ENCODE measurements around the gene ZNF799. TPM values are rescaled to one million over a fixed set of nuclear protein-coding genes. Genes with fewer than 3 reads are reported as not detected.

ZNF799 gene
- total RNA-seq, 2 donors from 2014 or later, result 7.3 to 7.6 TPM

DNA sequence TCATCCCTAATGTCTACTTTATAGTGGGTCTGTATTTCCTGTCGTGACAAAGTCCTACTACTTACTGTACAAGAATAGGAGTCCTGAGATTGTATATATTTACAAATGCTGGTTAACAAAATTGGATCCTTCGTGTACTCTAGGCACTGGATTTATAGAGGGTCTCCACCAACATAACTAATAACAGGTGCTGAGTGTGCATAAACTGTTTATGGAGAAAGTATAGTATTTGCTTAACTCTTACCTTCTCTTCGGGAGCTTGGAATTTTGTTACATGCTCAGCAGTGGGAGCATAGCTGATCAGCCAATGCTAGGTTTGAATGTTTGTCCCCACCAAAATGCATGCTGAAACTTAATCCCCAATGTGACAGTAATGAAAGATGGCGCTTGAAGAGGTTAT, 47.7 kb downstream of the ZNF799 start:
- H3K4me1 ChIP-seq, result no peaks in the 10 kb centered on the region
- no peak for DNase-seq
- no peak overlapping the region for H3K27ac ChIP-seq
- no peak overlapping the region for H3K9ac ChIP-seq (ENCODE audit: low read depth in 2 of 2, low read length in 2 of 2)
- no peak overlapping the region for H3K4me3 ChIP-seq
- no peaks in the 10 kb centered on the region for H3K27me3 ChIP-seq
- peaks cover 6% of the 10 kb centered on the region for H3K36me3 ChIP-seq
- H3K9me3 ChIP-seq, result no peaks in the 10 kb centered on the region
- intact Hi-C loops (cut with DNase I), result no loop called here
- TF ChIP-seq, protein P1, sequence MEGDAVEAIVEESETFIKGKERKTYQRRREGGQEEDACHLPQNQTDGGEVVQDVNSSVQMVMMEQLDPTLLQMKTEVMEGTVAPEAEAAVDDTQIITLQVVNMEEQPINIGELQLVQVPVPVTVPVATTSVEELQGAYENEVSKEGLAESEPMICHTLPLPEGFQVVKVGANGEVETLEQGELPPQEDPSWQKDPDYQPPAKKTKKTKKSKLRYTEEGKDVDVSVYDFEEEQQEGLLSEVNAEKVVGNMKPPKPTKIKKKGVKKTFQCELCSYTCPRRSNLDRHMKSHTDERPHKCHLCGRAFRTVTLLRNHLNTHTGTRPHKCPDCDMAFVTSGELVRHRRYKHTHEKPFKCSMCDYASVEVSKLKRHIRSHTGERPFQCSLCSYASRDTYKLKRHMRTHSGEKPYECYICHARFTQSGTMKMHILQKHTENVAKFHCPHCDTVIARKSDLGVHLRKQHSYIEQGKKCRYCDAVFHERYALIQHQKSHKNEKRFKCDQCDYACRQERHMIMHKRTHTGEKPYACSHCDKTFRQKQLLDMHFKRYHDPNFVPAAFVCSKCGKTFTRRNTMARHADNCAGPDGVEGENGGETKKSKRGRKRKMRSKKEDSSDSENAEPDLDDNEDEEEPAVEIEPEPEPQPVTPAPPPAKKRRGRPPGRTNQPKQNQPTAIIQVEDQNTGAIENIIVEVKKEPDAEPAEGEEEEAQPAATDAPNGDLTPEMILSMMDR (IDR thresholded peaks at IDR 0.05), result no peak

DNA sequence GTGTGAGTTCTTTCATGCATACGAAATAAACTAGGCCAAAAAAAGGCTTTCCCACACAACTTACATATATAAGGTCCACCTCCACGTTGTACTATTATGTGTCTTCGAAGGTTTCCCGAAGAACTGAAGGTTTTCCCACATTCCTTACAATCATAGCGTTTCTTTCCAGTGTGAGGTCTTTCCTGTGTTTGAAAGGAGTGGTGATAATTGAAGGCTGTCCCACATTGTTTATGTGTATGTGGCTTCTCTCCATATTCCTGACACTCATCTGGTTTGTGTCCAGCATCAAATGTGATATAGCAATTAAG, 50.2 kb downstream of the ZNF799 start:
- DNase-seq, result no peak
- Histone ChIP-seq H3K9me3 (no peaks in the 10 kb centered on the region), H3K4me1 (no peaks in the 10 kb centered on the region), H3K9ac (ENCODE audit: low read depth in 2 of 2, low read length in 2 of 2) (no peak overlapping the region), H3K36me3 (peaks cover 6% of the 10 kb centered on the region), H3K27ac (no peak overlapping the region), H3K27me3 (no peaks in the 10 kb centered on the region), H3K4me3 (no peak overlapping the region)
- TF ChIP-seq, protein P1 (IDR thresholded peaks at IDR 0.05), result no peak
- intact Hi-C loops (cut with DNase I), result no loop called here

DNA sequence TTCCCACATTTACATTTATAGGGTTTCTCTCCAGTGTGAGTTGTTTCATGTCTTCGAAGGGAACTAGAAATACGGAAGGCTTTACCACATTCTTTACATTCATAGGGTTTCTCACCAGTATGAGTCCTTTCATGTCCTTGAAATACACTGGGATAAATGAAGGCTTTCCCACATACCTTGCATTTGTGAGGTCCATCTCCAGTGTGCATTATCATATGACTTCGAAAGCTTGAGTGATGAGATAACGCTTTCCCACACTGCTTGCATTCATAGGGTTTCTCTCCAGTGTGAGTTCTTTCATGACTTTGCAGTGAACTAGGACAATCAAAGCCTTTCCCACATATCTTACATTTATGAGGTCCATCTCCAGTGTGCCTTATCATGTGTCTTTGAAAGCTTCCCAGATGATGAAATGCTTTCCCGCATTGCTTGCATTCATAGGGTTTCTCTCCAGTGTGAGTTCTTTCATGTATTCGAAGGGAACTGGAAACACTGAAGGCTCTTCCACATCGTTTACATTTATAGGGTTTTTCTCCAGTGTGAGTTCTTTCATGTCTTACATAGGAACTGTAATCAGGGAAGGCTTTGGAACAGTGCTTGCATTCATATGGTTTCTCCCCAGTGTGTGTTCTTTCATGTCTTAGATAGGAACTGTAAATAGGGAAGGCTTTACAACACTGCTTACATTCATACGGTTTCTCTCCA, 50.7 kb downstream of the ZNF799 start:
- peaks cover 6% of the 10 kb centered on the region for H3K36me3 ChIP-seq
- no peak overlapping the region for H3K9ac ChIP-seq (ENCODE audit: low read depth in 2 of 2, low read length in 2 of 2)
- no peaks in the 10 kb centered on the region for H3K4me1 ChIP-seq
- TF ChIP-seq, protein P1 (IDR thresholded peaks at IDR 0.05), result no peak
- no peak overlapping the region for H3K27ac ChIP-seq
- H3K9me3 ChIP-seq, result no peaks in the 10 kb centered on the region
- DNase-seq, result no peak
- H3K27me3 ChIP-seq, result no peaks in the 10 kb centered on the region
- intact Hi-C loops (cut with DNase I), result no loop called here
- no peak overlapping the region for H3K4me3 ChIP-seq

DNA sequence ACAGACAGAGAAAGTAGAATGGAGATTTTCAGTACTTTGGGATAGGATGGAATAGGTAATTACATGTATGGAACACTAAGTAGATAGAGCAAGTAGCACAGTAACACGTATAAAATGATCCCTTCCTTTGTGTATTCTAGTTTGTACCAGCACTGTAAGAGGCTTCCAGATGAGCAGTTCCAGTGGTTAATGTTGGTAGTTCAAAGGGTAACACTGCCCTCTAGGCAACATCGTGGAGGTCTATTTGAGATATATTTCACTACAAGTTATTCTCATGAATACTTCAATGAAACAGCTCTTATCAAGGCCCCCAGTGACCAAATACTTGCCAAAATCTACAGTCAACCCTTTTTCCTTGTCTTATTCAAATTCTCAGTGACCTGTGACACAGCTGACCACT, 54.2 kb downstream of the ZNF799 start:
- Histone ChIP-seq H3K27ac (no peak overlapping the region), H3K4me1 (no peaks in the 10 kb centered on the region), H3K4me3 (no peak overlapping the region), H3K9ac (ENCODE audit: low read depth in 2 of 2, low read length in 2 of 2) (no peak overlapping the region), H3K36me3 (peaks cover 6% of the 10 kb centered on the region), H3K27me3 (no peaks in the 10 kb centered on the region), H3K9me3 (no peaks in the 10 kb centered on the region)
- TF ChIP-seq, protein P1 (IDR thresholded peaks at IDR 0.05), result no peak
- no peak for DNase-seq
- intact Hi-C loops (cut with DNase I), result no loop called here

DNA sequence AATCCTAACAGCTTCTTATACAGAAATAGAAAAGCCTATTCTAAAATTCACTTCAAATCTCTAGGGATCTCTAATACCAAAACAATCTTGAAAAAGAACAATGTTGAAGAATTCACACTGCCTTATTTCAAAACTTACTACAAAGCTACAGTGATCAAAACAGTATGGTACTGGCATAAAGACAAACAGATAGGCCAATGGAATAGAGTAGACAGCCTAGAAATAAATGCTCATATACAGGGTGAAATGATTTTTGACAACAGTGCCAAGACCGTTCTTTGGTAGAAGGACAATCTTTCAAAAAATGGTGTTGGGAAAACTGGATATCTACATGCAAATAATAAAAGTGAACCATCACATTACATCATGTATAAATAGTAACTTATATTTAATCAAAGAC, 55.9 kb downstream of the ZNF799 start:
- Histone ChIP-seq H3K9ac (ENCODE audit: low read depth in 2 of 2, low read length in 2 of 2) (no peak overlapping the region), H3K27ac (no peak overlapping the region), H3K36me3 (no peaks in the 10 kb centered on the region), H3K4me1 (no peaks in the 10 kb centered on the region), H3K4me3 (no peak overlapping the region), H3K9me3 (no peaks in the 10 kb centered on the region), H3K27me3 (no peaks in the 10 kb centered on the region)
- DNase-seq, result no peak
- intact Hi-C loops (cut with DNase I), result no loop called here
- TF ChIP-seq, protein P1 (IDR thresholded peaks at IDR 0.05), result no peak

Other genes with a start within 250 kb of the ZNF799 start
- 1 to 10 TPM; 2.0 to 4.6 TPM for gene ZNF625, start 244.5 kb downstream of the ZNF799 start, total RNA-seq
- 1 to 10 TPM; 4.6 to 7.1 TPM for gene ZNF136, start 238.2 kb downstream of the ZNF799 start, total RNA-seq
- gene ZNF44, start 106.4 kb downstream of the ZNF799 start, total RNA-seq, result 10 to 100 TPM; 13.8 to 15.4 TPM
- 1 to 10 TPM; 2.7 to 3.0 TPM for gene ZNF563, start 67.6 kb downstream of the ZNF799 start, total RNA-seq
- 1 to 10 TPM; 1.6 to 3.2 TPM for gene ZNF442, start 35.6 kb downstream of the ZNF799 start, total RNA-seq
- 1 to 10 TPM; 7.4 to 7.6 TPM for gene ZNF443, start 39.8 kb upstream of the ZNF799 start, total RNA-seq
- gene ZNF709, start 83.5 kb upstream of the ZNF799 start, total RNA-seq, result 1 to 10 TPM; 1.3 to 2.0 TPM
- gene ZNF564, start 150.2 kb upstream of the ZNF799 start, total RNA-seq, result 10 to 100 TPM; 14.8 to 17.4 TPM
- 1 to 10 TPM; 6.2 to 7.5 TPM for gene ZNF490, start 209.5 kb upstream of the ZNF799 start, total RNA-seq
- gene ZNF791, start 209.6 kb upstream of the ZNF799 start, total RNA-seq, result 10 to 100 TPM; 17.9 to 20.5 TPM

All from colonic mucosa (tissue), 4 donors.